ENCODE results near the gene TMEM271. TPM values are rescaled to one million over a fixed set of nuclear protein-coding genes. Genes with fewer than 3 reads are reported as not detected.
A peak's percentile ranks its signal among the peaks of the same experiment; 100 is the strongest.
"Not testable (repeated sequence)": the region's sequence is repeated elsewhere in the genome, so short reads cannot be mapped to it uniquely, and the experiment has no call there.

Gene TMEM271
- total RNA-seq, 1 donor from 2014 or later: not detected

GRCh38 chr4:578451-579443 is 2.7 kb upstream of the TMEM271 start:
- DNase-seq (ENCODE audit: low spot score): no peak

GRCh38 chr4:577499-578450 is 1.7 kb upstream of the TMEM271 start:
- DNase-seq (ENCODE audit: low spot score): no peak

DNA sequence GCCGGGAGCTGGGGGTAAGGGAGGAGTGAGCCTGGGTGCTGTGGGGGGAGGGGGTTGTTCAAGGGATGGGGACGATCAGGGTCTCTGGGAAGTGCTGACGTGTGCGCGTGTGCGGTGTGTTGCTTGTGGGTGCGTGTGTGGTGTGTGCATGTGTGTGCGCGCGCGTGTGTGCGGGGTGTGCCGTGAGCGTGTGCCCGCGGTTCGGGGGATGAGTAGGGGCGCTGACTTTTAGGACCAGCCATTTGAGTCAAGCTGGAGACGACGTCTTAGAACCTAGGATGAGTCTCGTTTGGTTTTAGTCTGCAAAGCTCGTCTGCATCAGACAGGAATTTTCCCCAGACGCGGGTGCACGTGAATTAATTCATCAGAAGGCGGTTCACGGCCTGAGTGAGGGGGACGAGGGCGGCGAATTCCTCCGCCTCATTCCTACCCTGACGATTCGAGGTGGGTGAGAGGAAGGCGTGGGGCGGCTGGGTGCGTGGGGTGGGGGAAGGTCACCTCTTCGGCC is 950 bp upstream of the TMEM271 start:
- DNase-seq (ENCODE audit: low spot score): no peak

GRCh38 chr4:575281-576141 is 584 bp downstream of the TMEM271 start:
- DNase-seq (ENCODE audit: low spot score): peak; percentile 16

GRCh38 chr4:574346-575161 is 1.5 kb downstream of the TMEM271 start:
- DNase-seq (ENCODE audit: low spot score): no peak

DNA sequence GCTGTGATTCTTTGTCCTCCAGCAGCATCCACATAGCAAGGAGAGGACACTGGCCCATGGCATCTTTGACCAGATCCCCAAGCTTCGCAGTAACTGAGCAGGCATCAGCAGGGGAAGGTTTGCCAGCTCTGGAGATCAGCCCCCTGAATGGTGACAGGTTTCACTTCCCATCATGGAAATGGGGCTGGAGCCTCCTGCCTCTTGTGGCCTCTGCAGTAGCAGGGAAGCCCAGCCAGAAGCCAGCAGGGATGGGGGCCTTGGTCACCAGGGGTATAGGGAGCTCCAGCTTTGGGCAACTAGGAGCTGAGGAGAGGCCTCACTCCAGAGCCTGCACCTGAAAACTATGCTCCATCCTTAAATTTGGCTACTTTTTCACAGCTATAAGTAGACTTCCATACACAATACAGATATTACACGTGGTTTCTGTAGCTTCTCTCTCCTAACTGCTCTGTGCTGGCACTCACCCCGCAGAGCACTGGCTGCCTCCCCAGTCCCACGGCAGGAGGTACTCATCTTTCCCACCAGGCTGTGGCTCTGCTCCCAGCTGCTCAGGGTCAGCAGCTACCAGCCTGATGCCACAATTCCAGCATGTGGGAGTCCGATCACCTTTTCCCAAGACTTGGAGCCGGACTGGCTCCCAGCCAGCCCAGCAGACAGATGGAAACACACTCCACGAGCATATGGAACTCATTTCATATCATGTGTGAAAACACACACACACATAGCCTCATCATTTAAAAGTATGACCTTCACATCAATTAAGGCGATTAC is 2.8 kb downstream of the TMEM271 start:
- no peak for DNase-seq (ENCODE audit: low spot score)

GRCh38 chr4:572594-572993 is 3.5 kb downstream of the TMEM271 start:
- no peak for DNase-seq (ENCODE audit: low spot score)

DNA sequence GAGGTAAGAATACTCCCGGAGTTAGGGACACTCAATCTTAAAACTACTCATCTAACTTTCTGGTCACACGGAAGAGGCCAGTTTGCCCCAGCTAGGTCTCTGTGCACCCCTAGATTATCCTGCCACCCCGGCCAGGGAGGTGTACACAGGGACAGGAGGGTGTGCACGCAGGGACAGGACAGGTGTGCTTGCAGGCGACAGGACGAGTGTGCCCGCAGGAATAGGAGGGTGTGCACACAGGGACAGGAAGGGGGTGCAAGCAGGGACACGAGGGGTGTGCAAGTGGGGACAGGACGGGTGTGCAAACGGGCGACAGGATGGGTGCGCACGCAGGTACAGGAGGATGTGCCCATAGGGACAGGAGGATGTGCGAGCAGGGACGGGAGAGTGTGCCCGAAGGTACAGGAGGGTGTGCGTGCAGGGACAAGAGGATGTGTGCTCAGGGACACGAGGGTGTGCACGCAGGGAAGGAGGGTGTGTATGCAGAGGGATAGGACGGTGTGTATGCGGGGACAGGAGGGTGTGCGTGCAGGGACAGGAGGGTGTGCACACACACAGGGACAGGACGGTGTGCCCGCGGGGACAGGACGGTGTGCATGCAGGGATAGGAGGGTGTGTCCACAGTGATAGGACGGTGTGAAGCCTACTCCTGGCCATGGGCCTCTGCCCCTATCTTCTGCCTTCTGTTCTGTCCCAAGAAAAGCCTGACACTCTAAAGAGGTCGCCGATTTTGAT is 4.1 kb downstream of the TMEM271 start:
- DNase-seq (ENCODE audit: low spot score): no peak

DNA sequence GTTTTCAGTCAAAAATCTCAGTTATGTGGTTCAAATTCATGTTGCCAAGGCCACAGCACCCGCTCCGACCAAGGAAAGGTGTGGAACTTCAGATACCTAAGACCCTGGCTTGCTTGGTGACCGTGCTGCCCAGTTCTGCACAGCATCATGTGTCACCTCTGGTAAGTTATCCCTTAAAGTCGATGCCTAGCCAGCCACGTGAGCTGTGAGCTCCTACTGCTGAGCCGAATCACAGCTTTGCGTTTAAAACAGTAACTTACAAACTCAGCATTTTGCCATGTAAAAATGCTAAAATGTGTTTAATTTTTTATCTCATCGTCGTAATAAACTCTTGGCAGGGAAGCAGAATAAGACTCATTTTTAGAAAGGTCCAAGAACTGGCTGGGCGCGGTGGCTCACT is 5.3 kb downstream of the TMEM271 start:
- no peak for DNase-seq (ENCODE audit: low spot score)

GRCh38 chr4:569958-570667 is 6.0 kb downstream of the TMEM271 start:
- no peak for DNase-seq (ENCODE audit: low spot score)

- DNase-seq (ENCODE audit: low spot score): no peak
These were observed 7.1 kb downstream of the TMEM271 start for GRCh38 chr4:568962-569361.

- no peak for DNase-seq (ENCODE audit: low spot score)
These were observed 7.8 kb downstream of the TMEM271 start for GRCh38 chr4:568351-568652.

DNA sequence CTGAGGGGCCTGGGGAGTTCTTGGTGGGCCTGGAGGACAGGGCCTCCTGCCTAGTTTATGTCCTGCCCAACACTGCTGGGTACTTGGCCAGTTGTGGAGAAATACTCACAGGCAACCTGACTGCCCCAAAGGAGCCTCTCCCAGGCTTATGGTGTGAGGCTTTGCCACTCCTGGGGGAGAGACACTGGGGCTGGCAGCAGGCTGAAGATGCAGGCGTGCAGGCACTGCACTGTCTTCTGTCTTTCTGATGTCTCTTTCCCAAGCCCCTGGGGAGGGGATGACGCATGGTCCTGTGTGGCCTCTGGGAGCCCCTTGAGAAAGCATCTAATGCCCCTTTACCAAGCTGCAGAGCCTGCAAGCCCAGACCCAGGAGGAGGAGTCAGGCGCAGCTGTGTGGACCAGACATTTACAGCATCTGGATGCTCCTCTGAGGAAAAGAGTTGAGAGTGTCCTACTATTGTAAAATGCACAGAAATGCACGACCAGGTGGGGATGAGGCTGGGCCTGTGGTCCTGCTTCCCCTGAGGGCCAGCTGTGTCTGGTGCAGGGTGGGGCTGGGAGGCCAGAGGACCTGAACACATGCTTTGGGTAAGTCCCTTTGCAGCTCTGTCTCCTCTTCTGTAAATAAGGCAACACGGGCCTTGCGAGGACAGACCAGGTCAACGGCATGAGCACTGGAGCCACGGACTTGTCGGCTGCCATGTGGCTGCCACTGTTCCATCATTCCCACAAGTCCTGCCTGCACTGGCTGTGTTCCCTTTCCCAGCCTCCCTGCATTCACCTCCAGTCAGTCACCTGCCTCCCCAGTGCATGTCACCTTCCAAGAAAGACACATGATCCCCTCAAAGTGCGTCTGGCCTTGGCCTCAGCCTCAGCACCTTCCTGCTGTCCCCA is 8.4 kb downstream of the TMEM271 start:
- DNase-seq (ENCODE audit: low spot score): no peak

DNA sequence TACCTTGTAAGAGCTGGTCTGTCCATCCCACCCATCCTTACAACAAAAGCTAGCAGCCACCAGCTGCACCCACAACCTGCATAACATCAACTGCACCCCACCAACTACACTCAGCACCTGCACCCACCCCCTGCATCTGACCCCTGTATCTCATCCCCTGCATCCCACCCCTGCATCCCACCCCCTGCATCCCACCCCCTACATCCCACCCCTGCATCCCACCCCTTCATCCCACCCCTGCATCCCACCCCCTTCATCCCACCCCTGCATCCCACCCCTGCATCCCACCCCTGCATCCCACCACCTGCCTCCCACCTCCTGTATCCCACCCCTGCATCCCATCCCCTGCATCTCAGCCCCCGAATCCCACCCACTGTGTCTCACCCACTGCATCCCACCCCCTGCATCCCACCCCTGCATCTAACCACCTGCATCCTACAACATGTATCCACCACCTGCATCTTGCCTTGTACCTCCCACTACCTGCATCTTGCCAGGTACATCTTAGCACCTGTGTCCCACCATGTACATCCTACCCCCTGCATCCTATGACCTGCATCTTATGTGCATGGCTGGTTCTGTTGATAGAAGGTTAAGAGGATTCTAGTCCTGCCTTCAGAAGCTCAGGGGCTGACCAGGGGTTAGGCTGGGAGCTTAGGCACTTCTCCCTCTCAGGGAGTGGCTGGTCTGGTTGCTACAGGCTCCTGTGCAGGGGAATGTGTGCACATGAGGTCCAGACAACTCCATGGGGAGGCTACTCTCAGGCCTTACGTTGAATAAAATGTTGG is 9.4 kb downstream of the TMEM271 start:
- DNase-seq (ENCODE audit: low spot score): no peak

DNA sequence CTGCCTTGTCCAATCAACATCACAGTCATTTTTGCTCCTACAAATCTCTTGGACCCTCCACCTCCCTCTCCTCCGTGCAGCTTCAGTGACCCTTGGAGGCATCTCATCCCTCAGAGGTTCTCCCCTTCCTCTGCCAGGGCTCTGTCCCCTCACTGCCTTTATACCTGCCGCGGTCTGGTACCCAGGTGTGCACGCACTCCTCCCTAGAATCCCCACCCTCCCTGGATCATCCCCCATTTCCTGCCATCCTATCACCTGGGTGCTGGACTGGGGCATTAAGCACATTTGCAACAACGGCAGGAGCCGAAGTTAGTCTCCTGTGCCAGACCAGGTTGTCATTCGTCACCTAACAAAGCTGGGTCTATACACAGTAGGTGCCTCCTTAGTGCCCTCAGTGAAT is 10.1 kb downstream of the TMEM271 start:
- DNase-seq (ENCODE audit: low spot score): no peak

- not testable (repeated sequence) for DNase-seq (ENCODE audit: low spot score)
These were observed 10.5 kb downstream of the TMEM271 start for GRCh38 chr4:565614-566013.

Measured in mucosa of gallbladder (tissue), 1 donor.